ENCODE measurements around the gene DGCR6L. TPM values are rescaled to one million over a fixed set of nuclear protein-coding genes. Genes with fewer than 3 reads are reported as not detected.
"Not testable (repeated sequence)": the region's sequence is repeated elsewhere in the genome, so short reads cannot be mapped to it uniquely, and the experiment has no call there.

DGCR6L gene
- total RNA-seq, 1 donor from 2014 or later: 12.4 TPM

- CTCF ChIA-PET: no interaction called here
- no peaks in the 10 kb centered on the region for H3K36me3 Mint-ChIP-seq (ENCODE audit: low read depth)
- no peak for DNase-seq
- H3K4me1 Mint-ChIP-seq: peaks cover 7% of the 10 kb centered on the region
- no peaks in the 10 kb centered on the region for H3K9me3 Mint-ChIP-seq
- H3K27me3 Mint-ChIP-seq: peaks cover 6% of the 10 kb centered on the region
- ATAC-seq (ENCODE audit: low read depth): no peak
- POLR2A ChIA-PET: no interaction called here
- TF ChIP-seq CTCF (IDR thresholded peaks at IDR 0.05): no peak
- H3K27ac Mint-ChIP-seq: no peak overlapping the region
- peak overlapping the region; percentile 48 for H3K4me3 Mint-ChIP-seq
- intact Hi-C loops (cut with micrococcal nuclease): loop anchor here (1.0 kb wide), 2 partner anchors 32 to 110 kb away; no protein-coding TSS in a partner anchor
Measured at GRCh38 chr22:20267441-20268278, 52.2 kb downstream of the DGCR6L start.

GRCh38 chr22:20266667-20267440, 53.0 kb downstream of the DGCR6L start:
- CTCF ChIA-PET; ATAC-seq (ENCODE audit: low read depth); intact Hi-C loops (cut with micrococcal nuclease); H3K27ac Mint-ChIP-seq; H3K36me3 Mint-ChIP-seq (ENCODE audit: low read depth); H3K9me3 Mint-ChIP-seq; H3K4me1 Mint-ChIP-seq; POLR2A ChIA-PET; DNase-seq; H3K27me3 Mint-ChIP-seq: not testable (repeated sequence)
- peak overlapping the region; percentile 64 for H3K4me3 Mint-ChIP-seq

- H3K36me3 Mint-ChIP-seq (ENCODE audit: low read depth); DNase-seq; CTCF ChIA-PET; H3K27ac Mint-ChIP-seq; H3K27me3 Mint-ChIP-seq; ATAC-seq (ENCODE audit: low read depth); H3K4me1 Mint-ChIP-seq; POLR2A ChIA-PET; H3K9me3 Mint-ChIP-seq; intact Hi-C loops (cut with micrococcal nuclease): not testable (repeated sequence)
- H3K4me3 Mint-ChIP-seq: peak overlapping the region; percentile 64
Measured at GRCh38 chr22:20265772-20266666, 53.8 kb downstream of the DGCR6L start.

GRCh38 chr22:20264614-20265452, 55.0 kb downstream of the DGCR6L start:
- no peak overlapping the region for H3K27ac Mint-ChIP-seq
- DNase-seq: no peak
- ChIA-PET CTCF (no interaction called here), POLR2A (no interaction called here)
- H3K4me1 Mint-ChIP-seq: peaks cover 7% of the 10 kb centered on the region
- no peak for ATAC-seq (ENCODE audit: low read depth)
- no peak for TF ChIP-seq CTCF (IDR thresholded peaks at IDR 0.05)
- H3K36me3 Mint-ChIP-seq (ENCODE audit: low read depth): no peaks in the 10 kb centered on the region
- no peak overlapping the region for H3K4me3 Mint-ChIP-seq
- intact Hi-C loops (cut with micrococcal nuclease): no loop called here
- H3K27me3 Mint-ChIP-seq: peaks cover 4% of the 10 kb centered on the region
- no peaks in the 10 kb centered on the region for H3K9me3 Mint-ChIP-seq

Other genes with a start within 250 kb of the DGCR6L start
- 34.6 and 35.5 TPM in 2 replicates for gene DGCR8, start 239.8 kb downstream of the DGCR6L start, total RNA-seq
- gene RANBP1, start 204.0 kb downstream of the DGCR6L start, total RNA-seq: 127 and 133 TPM in 2 replicates
- gene TRMT2A, start 202.8 kb downstream of the DGCR6L start, total RNA-seq: 77.4 and 91.7 TPM in 2 replicates
- gene ZDHHC8, start 188.3 kb downstream of the DGCR6L start, total RNA-seq: 51.9 and 65.6 TPM in 2 replicates
- not detected in 2 replicates for gene CCDC188, start 169.0 kb downstream of the DGCR6L start, total RNA-seq
- 0.12 TPM in 1 of 2 replicates, not detected in the other for gene RTN4R, start 51.7 kb downstream of the DGCR6L start, total RNA-seq
- 4.3 and 4.9 TPM in 2 replicates for gene ZNF74, start 74.1 kb upstream of the DGCR6L start, total RNA-seq
- 0.12 and 0.18 TPM in 2 replicates for gene SCARF2, start 117.8 kb upstream of the DGCR6L start, total RNA-seq
- 22.4 and 26.1 TPM in 2 replicates for gene KLHL22, start 175.7 kb upstream of the DGCR6L start, total RNA-seq
- gene MED15, start 187.6 kb upstream of the DGCR6L start, total RNA-seq: 112 and 127 TPM in 2 replicates